ENCODE data around the gene NR2F2.

NR2F2 gene

GRCh38 chr15:96345560-96346399 lies 15.3 kb downstream of the NR2F2 start:
- peak; percentile 61 for TF ChIP-seq CTCF (IDR thresholded peaks at IDR 0.05; ENCODE audit: control extremely low read depth, extremely low read depth, low read depth, missing control alignments)
- ChIA-PET POLR2A (no interaction called here), CTCF (interaction anchor here (0.8 to 3.1 kb wide), 5 partner anchors 10 to 1676 kb away, joined by 3 to 21 read pairs (median 8); no protein-coding TSS in a partner anchor)
- DNase-seq (ENCODE audit: extremely low spot score): peak; percentile 62

GRCh38 chr15:96346409-96346970 lies 16.0 kb downstream of the NR2F2 start:
- ChIA-PET POLR2A (no interaction called here), CTCF (interaction anchor here (0.8 to 3.1 kb wide), 5 partner anchors 9 to 1677 kb away, joined by 3 to 21 read pairs (median 8); no protein-coding TSS in a partner anchor)
- no peak for TF ChIP-seq CTCF (IDR thresholded peaks at IDR 0.05; ENCODE audit: control extremely low read depth, extremely low read depth, low read depth, missing control alignments)
- DNase-seq (ENCODE audit: extremely low spot score): no peak

- ChIA-PET CTCF (interaction anchor here (1.5 to 3.1 kb wide), 3 partner anchors 8 to 1087 kb away, joined by 8 to 21 read pairs (median 9); no protein-coding TSS in a partner anchor), POLR2A (no interaction called here)
- no peak for TF ChIP-seq CTCF (IDR thresholded peaks at IDR 0.05; ENCODE audit: control extremely low read depth, extremely low read depth, low read depth, missing control alignments)
- DNase-seq (ENCODE audit: extremely low spot score): no peak
These were observed 16.9 kb downstream of the NR2F2 start for GRCh38 chr15:96347181-96348111.

- no peak for DNase-seq (ENCODE audit: extremely low spot score)
- CTCF ChIA-PET: no interaction called here
- no peak for TF ChIP-seq CTCF (IDR thresholded peaks at IDR 0.05; ENCODE audit: control extremely low read depth, extremely low read depth, low read depth, missing control alignments)
- POLR2A ChIA-PET: no interaction called here
These were observed 17.9 kb downstream of the NR2F2 start for GRCh38 chr15:96348112-96349027.

GRCh38 chr15:96349034-96349856 lies 18.7 kb downstream of the NR2F2 start:
- POLR2A ChIA-PET: no interaction called here
- CTCF ChIA-PET: no interaction called here
- no peak for TF ChIP-seq CTCF (IDR thresholded peaks at IDR 0.05; ENCODE audit: control extremely low read depth, extremely low read depth, low read depth, missing control alignments)
- DNase-seq (ENCODE audit: extremely low spot score): no peak

All from GM10248 (cell line).